ENCODE data around the gene TPGS1.

The TPGS1 gene

GRCh38 chr19:560121-560520 is 52.8 kb downstream of the TPGS1 start:
- H3K36me3 ChIP-seq (ENCODE audit: insufficient read depth, low read length), result no peaks in the 10 kb centered on the region
- no peak overlapping the region for H3K9ac ChIP-seq (ENCODE audit: low read depth, low read length)
- no peaks in the 10 kb centered on the region for H3K9me3 ChIP-seq (replicated peaks; ENCODE audit: low read length)
- H3K4me2 ChIP-seq (ENCODE audit: low read length), result no peak overlapping the region
- H3K4me3 ChIP-seq (ENCODE audit: low read length), result no peak overlapping the region
- H3K4me1 ChIP-seq (ENCODE audit: control insufficient read depth, insufficient read depth, low read length), result peaks cover 6% of the 10 kb centered on the region
- no peaks in the 10 kb centered on the region for H3K27me3 ChIP-seq (ENCODE audit: control insufficient read depth, insufficient read depth, low read length)

GRCh38 chr19:566403-566802 is 59.1 kb downstream of the TPGS1 start:
- Histone ChIP-seq H3K9me3 (replicated peaks; ENCODE audit: low read length) (no peaks in the 10 kb centered on the region), H3K4me1 (ENCODE audit: control insufficient read depth, insufficient read depth, low read length) (peaks cover 4% of the 10 kb centered on the region), H3K9ac (ENCODE audit: low read depth, low read length) (no peak overlapping the region), H3K4me2 (ENCODE audit: low read length) (no peak overlapping the region), H3K4me3 (ENCODE audit: low read length) (no peak overlapping the region), H3K27me3 (ENCODE audit: control insufficient read depth, insufficient read depth, low read length) (no peaks in the 10 kb centered on the region), H3K36me3 (ENCODE audit: insufficient read depth, low read length) (no peaks in the 10 kb centered on the region)

GRCh38 chr19:566844-567243 is 59.5 kb downstream of the TPGS1 start:
- H3K9ac ChIP-seq (ENCODE audit: low read depth, low read length), result no peak overlapping the region
- no peak overlapping the region for H3K4me3 ChIP-seq (ENCODE audit: low read length)
- H3K27me3 ChIP-seq (ENCODE audit: control insufficient read depth, insufficient read depth, low read length), result no peaks in the 10 kb centered on the region
- no peak overlapping the region for H3K4me2 ChIP-seq (ENCODE audit: low read length)
- no peaks in the 10 kb centered on the region for H3K36me3 ChIP-seq (ENCODE audit: insufficient read depth, low read length)
- H3K9me3 ChIP-seq (replicated peaks; ENCODE audit: low read length), result no peaks in the 10 kb centered on the region
- H3K4me1 ChIP-seq (ENCODE audit: control insufficient read depth, insufficient read depth, low read length), result peaks cover 8% of the 10 kb centered on the region

- H3K9me3 ChIP-seq (replicated peaks; ENCODE audit: low read length), result no peaks in the 10 kb centered on the region
- no peak overlapping the region for H3K9ac ChIP-seq (ENCODE audit: low read depth, low read length)
- H3K27me3 ChIP-seq (ENCODE audit: control insufficient read depth, insufficient read depth, low read length), result no peaks in the 10 kb centered on the region
- H3K36me3 ChIP-seq (ENCODE audit: insufficient read depth, low read length), result no peaks in the 10 kb centered on the region
- peaks cover 8% of the 10 kb centered on the region for H3K4me1 ChIP-seq (ENCODE audit: control insufficient read depth, insufficient read depth, low read length)
- no peak overlapping the region for H3K4me3 ChIP-seq (ENCODE audit: low read length)
- no peak overlapping the region for H3K4me2 ChIP-seq (ENCODE audit: low read length)
Observed at GRCh38 chr19:567296-567900, 60.1 kb downstream of the TPGS1 start.

All from skeletal muscle satellite cell (primary cell).